GM12864 (cell line): ENCODE data around the gene TRMT44.

Source experiments
- DNase-seq: peaks from one replicate; pipeline ENCODE4 v3.0.0-alpha.2; 2011; ENCODE audit warnings: low read depth
- H3K4me3 ChIP-seq: 2 replicates; pipeline ENCODE4 v1.5.1; 2011; ENCODE audit warnings: mild to moderate bottlenecking, low read depth, low read length, control low read depth
- TF ChIP-seq, protein P1 (sequence below): IDR thresholded peaks from 2 replicates; pipeline ENCODE4 v1.5.1; 2011; ENCODE audit warnings: low read depth, mild to moderate bottlenecking, moderate library complexity, low read length, control low read depth, inconsistent platforms; ENCODE audit errors: missing control alignments

Gene TRMT44

DNA sequence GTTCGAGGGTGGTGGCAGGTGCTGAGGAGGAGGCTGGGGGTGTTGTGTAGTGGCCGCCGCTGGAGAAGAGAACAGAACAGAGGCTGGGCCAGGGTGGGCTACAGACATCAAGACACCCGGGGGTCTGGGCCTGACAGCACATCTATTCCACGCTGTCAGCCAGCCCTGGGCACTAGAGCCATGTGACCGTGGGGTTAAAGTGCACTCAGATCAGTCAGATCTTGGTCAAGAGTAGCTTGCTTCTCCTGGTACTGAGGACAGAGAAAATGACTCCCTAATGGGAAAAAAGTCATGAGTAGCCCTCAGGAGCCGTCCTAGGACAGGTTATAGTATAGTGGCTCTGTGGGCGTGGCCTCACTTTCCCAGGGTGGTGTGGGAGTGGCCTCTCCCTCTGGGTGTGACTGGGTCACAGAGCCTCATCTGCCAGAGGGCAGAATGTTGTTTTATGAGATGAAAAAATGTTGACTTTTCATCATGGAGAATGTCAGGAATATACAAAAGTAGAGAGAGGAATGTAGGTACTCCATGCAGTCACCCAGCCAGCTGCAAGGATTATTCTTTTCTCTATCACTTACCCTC is 19.4 kb downstream of the TRMT44 start:
- no peak for DNase-seq
- no peak overlapping the region for H3K4me3 ChIP-seq
- TF ChIP-seq, protein P1, sequence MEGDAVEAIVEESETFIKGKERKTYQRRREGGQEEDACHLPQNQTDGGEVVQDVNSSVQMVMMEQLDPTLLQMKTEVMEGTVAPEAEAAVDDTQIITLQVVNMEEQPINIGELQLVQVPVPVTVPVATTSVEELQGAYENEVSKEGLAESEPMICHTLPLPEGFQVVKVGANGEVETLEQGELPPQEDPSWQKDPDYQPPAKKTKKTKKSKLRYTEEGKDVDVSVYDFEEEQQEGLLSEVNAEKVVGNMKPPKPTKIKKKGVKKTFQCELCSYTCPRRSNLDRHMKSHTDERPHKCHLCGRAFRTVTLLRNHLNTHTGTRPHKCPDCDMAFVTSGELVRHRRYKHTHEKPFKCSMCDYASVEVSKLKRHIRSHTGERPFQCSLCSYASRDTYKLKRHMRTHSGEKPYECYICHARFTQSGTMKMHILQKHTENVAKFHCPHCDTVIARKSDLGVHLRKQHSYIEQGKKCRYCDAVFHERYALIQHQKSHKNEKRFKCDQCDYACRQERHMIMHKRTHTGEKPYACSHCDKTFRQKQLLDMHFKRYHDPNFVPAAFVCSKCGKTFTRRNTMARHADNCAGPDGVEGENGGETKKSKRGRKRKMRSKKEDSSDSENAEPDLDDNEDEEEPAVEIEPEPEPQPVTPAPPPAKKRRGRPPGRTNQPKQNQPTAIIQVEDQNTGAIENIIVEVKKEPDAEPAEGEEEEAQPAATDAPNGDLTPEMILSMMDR = no peak

DNA sequence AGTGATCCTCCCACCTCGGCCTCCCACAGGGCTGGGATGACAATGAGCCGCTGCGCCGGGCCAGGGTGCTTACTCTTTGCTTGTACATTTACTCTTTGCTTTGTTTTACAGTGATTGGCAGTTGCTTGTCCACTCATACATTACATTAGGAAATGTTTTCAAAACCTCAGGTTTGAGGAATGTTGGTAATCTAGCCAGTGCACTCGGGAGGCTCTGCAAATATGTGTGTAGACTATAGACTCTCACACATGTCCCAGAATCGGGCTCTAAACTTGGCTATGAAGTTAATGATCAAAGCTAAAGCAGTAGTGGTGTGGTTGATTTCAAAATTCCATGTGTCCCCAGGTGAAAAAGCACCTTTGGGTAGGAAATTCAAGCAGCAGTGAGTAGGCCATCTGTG is 20.5 kb downstream of the TRMT44 start:
- H3K4me3 ChIP-seq = no peak overlapping the region
- TF ChIP-seq, protein P1 = no peak
- DNase-seq = no peak

DNA sequence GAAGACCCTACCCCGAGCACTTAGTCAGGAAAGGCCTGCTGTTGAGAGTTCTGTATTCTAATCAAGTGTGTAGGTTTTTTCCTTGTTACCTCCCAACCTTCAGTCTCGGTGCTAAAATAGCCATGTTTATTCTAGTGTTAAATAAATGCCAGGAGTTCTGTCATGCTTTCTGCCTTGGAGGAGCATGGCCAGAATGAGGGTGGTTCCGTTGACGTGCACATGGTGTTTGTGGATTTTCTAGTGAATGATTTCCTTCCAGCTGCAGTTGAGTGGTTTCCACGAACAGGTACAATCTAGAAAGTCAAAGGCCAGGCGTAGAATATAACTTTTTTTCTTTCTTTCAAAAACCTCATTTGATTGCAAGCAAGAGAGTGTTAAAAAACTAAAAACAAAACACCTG is 21.0 kb downstream of the TRMT44 start:
- TF ChIP-seq, protein P1 = no peak
- H3K4me3 ChIP-seq = no peak overlapping the region
- no peak for DNase-seq

DNA sequence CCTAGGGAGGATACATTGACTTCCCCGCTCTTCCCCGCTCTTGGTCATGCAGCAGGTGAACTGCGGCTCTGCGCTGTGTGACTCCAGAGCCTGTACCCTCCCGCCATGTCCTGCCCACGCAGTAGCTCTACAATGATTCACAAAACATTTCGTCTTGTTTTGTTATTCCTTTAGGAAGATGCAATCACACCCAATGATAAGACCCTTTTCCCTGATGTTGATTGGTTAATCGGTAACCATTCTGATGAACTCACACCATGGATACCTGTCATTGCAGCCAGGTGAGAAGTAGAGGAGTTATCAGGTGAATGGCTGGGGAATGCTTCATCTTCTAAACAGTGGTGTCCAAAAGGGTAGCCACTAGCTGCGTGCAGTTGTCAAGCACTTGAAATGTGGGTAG is 23.2 kb downstream of the TRMT44 start:
- no peak overlapping the region for H3K4me3 ChIP-seq
- TF ChIP-seq, protein P1 = no peak
- no peak for DNase-seq

DNA sequence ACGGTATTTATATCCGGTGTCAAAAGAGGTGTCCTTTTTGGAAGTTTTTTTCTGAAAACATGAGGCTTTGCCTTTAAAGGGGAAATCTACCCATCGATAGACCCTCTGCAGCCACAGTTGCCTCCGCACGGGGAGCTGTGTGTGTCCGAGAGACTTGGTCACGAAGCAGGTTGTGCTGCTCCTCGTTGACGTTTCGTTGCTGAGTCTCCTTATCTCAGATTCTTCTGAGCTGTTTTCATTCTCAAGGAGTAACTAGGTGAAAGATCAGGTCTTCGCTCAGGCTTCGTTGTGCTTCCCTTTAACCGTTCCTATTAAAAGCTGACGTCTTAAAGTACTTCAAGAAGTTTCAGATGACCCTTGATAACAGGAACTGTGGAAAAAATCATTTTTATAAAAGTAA is 23.8 kb downstream of the TRMT44 start:
- TF ChIP-seq, protein P1 = no peak
- H3K4me3 ChIP-seq = no peak overlapping the region
- DNase-seq = no peak

DNA sequence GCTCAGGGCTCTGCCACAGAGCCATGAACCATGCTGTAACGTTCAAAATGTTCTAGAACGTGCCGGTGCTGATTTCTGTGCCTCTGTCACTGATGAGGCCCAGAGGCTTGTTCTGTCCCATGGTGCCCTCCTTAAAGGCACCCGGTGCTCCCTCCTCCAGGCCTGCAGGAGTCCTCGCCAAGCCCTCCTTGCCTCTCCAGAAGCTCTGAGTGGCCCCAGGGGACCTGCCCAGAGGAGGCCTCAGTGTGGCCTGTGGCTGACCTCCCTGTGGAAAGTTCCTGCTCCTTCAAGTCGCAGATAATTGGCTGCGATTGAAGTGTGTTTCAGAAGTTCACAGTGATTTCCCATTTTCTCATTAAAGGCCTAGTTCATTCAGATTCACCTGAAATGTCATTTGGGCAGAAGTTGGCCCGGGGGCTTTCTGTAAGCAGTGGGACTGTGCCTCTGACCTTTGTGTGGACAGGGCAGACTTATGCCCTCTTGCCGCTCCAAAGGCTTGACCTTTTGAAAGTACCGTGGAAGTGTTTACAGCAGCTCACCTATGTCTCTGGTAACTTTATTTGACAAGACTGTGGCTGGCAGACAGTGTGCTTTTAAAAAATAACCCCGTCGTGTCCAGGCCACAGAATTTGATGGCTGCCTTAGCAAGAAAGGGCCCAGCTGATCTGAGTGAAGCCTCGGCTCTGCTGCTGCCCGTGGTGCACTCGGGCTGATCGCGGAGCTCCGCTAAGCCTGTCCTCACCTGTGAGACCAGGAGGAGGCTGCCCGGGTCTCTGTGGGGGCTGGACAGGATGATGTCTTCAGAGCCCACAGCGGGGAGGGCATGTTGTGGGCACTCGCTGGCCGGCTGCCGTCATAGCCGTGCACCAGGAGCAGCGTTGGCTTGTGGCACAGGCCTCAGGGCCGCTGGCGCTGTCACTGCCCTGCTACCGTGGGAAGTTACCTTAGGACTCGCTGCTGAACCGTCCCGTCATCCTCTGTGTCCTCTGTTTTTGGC is 25.3 kb downstream of the TRMT44 start:
- DNase-seq = no peak
- TF ChIP-seq, protein P1 = no peak
- H3K4me3 ChIP-seq = no peak overlapping the region
